ENCODE results near the gene TUBB2B. TPM values are rescaled to one million over a fixed set of nuclear protein-coding genes. Genes with fewer than 3 reads are reported as not detected.

Gene TUBB2B
- total and polyA plus RNA-seq, 10 of the 15 experiments (the other 5 are each of a cell fraction or from before 2014, with no cell fraction given) = 2.6 to 75.2 (median 21.2) TPM

DNA sequence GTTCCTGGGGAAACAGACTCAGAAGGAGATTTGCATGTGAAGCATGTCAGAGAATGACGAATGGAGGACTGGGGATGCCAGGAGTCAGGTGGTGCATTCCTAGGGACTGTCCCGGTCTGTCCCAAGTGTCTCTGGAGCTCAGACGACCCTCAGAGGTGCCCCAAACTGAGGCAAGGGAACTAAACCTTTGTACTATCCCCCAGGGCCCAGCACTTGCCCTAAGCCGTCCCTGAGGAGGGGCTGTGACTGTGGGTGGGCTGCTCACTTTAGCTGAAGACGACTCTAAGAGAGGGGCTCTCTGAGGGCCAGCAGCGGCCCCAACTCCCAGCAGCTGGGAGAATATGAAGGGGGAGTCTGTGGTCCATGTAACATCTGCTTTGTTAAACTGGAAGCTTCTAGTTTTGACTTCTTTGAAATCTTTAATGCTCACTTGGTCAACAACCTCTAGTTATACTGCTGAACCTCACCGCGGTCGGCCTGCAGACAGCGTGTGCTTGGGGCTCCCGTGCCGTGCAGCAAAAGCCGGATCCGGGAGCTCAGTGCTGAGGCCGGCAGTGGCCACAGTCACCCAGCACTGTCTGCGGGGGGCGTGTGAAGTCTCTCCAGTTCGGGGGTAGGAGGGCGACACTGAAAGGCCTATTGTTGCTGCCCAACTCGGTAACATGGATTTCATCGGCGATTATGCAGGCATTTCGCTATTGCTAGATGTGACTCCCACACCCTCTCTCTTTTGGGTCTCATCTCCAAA, 34.2 kb downstream of the TUBB2B start:
- peak overlapping the region; percentile 19; the same call in 1 of the 2 replicates for H2AFZ ChIP-seq (ENCODE audit: control insufficient read depth, low read depth, low read length)
- H3K9me3 ChIP-seq (replicated peaks; ENCODE audit: control insufficient read depth, insufficient read depth, low read length) = no peaks in the 10 kb centered on the region; the same call in 2 of the 3 replicates
- CTCF ChIA-PET = interaction anchor here (1.0 kb wide), 1 partner anchor 82 kb away, joined by 3 read pairs; no protein-coding TSS in a partner anchor
- in situ Hi-C loops (cut with MboI) (no loop called here), intact Hi-C loops (cut with micrococcal nuclease; ENCODE audit: unreplicated experiment) (no loop called here)
- RAD21 ChIA-PET (ENCODE audit: unreplicated experiment) = interaction anchor here (1.5 kb wide), 1 partner anchor 31 kb away, joined by 3 read pairs; no protein-coding TSS in a partner anchor
- SMC1A ChIA-PET (ENCODE audit: uncharacterized antibody, unreplicated experiment) = interaction anchor here (1.4 to 2.7 kb wide), 2 partner anchors 19 to 53 kb away, joined by 3 to 10 read pairs; no protein-coding TSS in a partner anchor
- WGBS (ENCODE audit: insufficient coverage, insufficient replicate concordance, low lambda C conversion rate, missing lambda C conversion rate) = 71% methylated on average over 23 of the region's 23 CpGs
- no TSS peak for BruUV-seq (replicated peaks)
- no peak overlapping the region for H3K27ac ChIP-seq (ENCODE audit: control insufficient read depth, insufficient read depth)
- POLR2A ChIA-PET = interaction anchor here (0.7 kb wide), 1 partner anchor 75 kb away, joined by 8 read pairs; the partner anchor contains the start of gene BPHL
- no peaks in the 10 kb centered on the region for H3K36me3 ChIP-seq (ENCODE audit: control insufficient read depth in 2 of 2, insufficient read depth in 2 of 2, low read length in 1 of 2)
- no peak overlapping the region for H3K4me3 ChIP-seq
- no peaks in the 10 kb centered on the region for H3K27me3 ChIP-seq (replicated peaks in 1 of 2; ENCODE audit: control insufficient read depth in 2 of 2, insufficient read depth in 2 of 2, low read length in 1 of 2)
- TF ChIP-seq ZZZ3 (IDR thresholded peaks at IDR 0.05; ENCODE audit: control insufficient read depth, insufficient read length, low read depth) (no peak), CHD4 (IDR thresholded peaks at IDR 0.05) (no peak), CBX5 (IDR thresholded peaks at IDR 0.05; ENCODE audit: low read depth) (no peak), BMI1 (IDR thresholded peaks at IDR 0.05; ENCODE audit: borderline replicate concordance) (no peak)
- TF ChIP-seq, protein P1, sequence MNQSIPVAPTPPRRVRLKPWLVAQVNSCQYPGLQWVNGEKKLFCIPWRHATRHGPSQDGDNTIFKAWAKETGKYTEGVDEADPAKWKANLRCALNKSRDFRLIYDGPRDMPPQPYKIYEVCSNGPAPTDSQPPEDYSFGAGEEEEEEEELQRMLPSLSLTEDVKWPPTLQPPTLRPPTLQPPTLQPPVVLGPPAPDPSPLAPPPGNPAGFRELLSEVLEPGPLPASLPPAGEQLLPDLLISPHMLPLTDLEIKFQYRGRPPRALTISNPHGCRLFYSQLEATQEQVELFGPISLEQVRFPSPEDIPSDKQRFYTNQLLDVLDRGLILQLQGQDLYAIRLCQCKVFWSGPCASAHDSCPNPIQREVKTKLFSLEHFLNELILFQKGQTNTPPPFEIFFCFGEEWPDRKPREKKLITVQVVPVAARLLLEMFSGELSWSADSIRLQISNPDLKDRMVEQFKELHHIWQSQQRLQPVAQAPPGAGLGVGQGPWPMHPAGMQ (IDR thresholded peaks at IDR 0.05; ENCODE audit: borderline replicate concordance) = no peak
- no peaks in the 10 kb centered on the region for H3K79me2 ChIP-seq (ENCODE audit: control insufficient read depth, insufficient read depth, low read length)
- DNase-seq (ENCODE audit: low read depth, low spot score) (no peak), FAIRE-seq (no peak), ATAC-seq (no peak)
- no peak overlapping the region for H3K9ac ChIP-seq (ENCODE audit: control insufficient read depth, insufficient read depth, low read length)
- H3K4me1 ChIP-seq (ENCODE audit: control insufficient read depth, insufficient read depth, low read length) = peaks cover 11% of the 10 kb centered on the region
- H4K20me1 ChIP-seq (ENCODE audit: control insufficient read depth, insufficient read depth) = no peaks in the 10 kb centered on the region
- H3K4me2 ChIP-seq (ENCODE audit: control insufficient read depth, insufficient read depth) = no peak overlapping the region

Measured in GM12878 (cell line).